GM10266 (cell line): Measurements from ENCODE around the gene SIGMAR1.

Source experiments
- DNase-seq: peaks from one replicate; pipeline ENCODE4 v3.0.0; 2012; ENCODE audit errors: extremely low spot score
- CTCF ChIP-seq: IDR thresholded peaks from 2 replicates; pipeline ENCODE4 v1.5.1; 2012; ENCODE audit warnings: mild to moderate bottlenecking, low read depth; ENCODE audit not compliant: control insufficient read depth, insufficient read depth; ENCODE audit errors: missing control alignments

SIGMAR1 gene

GRCh38 chr9:34637356-34638137, at the start of gene SIGMAR1:
SIGMAR1 (minus strand) TSS chr9:34637787; CDS start chr9:34637697, 90 bp downstream.
- no peak for TF ChIP-seq CTCF

GRCh38 chr9:34686732-34687131, 49.1 kb upstream of the SIGMAR1 start:
- no peak for TF ChIP-seq CTCF
- no peak for DNase-seq

More at GRCh38 chr9:34637356-34638137, at the start of gene SIGMAR1:
- DNase-seq: peak; percentile 94

GRCh38 chr9:34686231-34686630, 48.6 kb upstream of the SIGMAR1 start:
- no peak for TF ChIP-seq CTCF
- DNase-seq: no peak

GRCh38 chr9:34685591-34685990, 48.0 kb upstream of the SIGMAR1 start:
- no peak for DNase-seq
- TF ChIP-seq CTCF: no peak

- no peak for DNase-seq
- TF ChIP-seq CTCF: no peak
Observed at GRCh38 chr9:34684816-34685215, 47.2 kb upstream of the SIGMAR1 start.

- DNase-seq: no peak
- TF ChIP-seq CTCF: no peak
Observed at GRCh38 chr9:34684145-34684544, 46.6 kb upstream of the SIGMAR1 start.

GRCh38 chr9:34675869-34676268, 38.3 kb upstream of the SIGMAR1 start:
- no peak for DNase-seq
- TF ChIP-seq CTCF: no peak
